HepG2 (cell line): ENCODE results near the gene BABAM2.

Experiments used
- GABPA ChIP-seq, 2 experiments: IDR thresholded peaks; 2 replicates each; pipeline ENCODE4 v1.6.1; 2011 to 2016; ENCODE audit warnings: low read depth in 2 of 2, low read length in 1 of 2, missing biosample characterization in 1 of 2, missing genetic modification characterization in 1 of 2
- HNRNPH1 ChIP-seq: fragments of 200-400 bp; formaldehyde crosslinking; optimal IDR thresholded peaks from 2 replicates; pipeline ENCODE3; 2017; ENCODE audit warnings: mild to moderate bottlenecking, low read depth, low read length
- POLR2A ChIP-seq, 2 experiments: IDR thresholded peaks; 2 replicates each; pipeline ENCODE4 v1.6.1; 2011; ENCODE audit warnings: low read depth in 2 of 2, low read length in 2 of 2, mild to moderate bottlenecking in 1 of 2, moderate library complexity in 1 of 2; ENCODE audit not compliant: insufficient read depth in 1 of 2
- POLR2AphosphoS5 ChIP-seq: IDR thresholded peaks from 2 replicates; pipeline ENCODE4 v1.6.1; 2012; ENCODE audit warnings: low read depth, low read length
- PPARG ChIP-seq: conservative IDR thresholded peaks from 2 replicates; pipeline ENCODE4 v1.6.1; 2016; ENCODE audit warnings: missing biosample characterization, missing genetic modification reagents
- ZNF205 ChIP-seq: IDR thresholded peaks from 2 replicates; pipeline ENCODE4 v1.6.1; 2018; ENCODE audit warnings: missing biosample characterization, missing genetic modification reagents
- ZNF24 ChIP-seq: fragments of 450-650 bp; IDR thresholded peaks from 2 replicates; pipeline ENCODE4 v1.6.1; 2017; ENCODE audit warnings: antibody characterized with exemption, mild to moderate bottlenecking
- ZNF253 ChIP-seq: sonication (generic); formaldehyde crosslinking; IDR thresholded peaks from 2 replicates; pipeline ENCODE4 v1.8.0; 2022; ENCODE audit warnings: mild to moderate bottlenecking, missing genetic modification reagents, borderline replicate concordance
- ZNF563 ChIP-seq: sonication (generic); formaldehyde crosslinking; IDR thresholded peaks from 2 replicates; pipeline ENCODE4 v1.8.0; 2022; ENCODE audit warnings: mild to moderate bottlenecking, moderate library complexity, missing genetic modification reagents
- TF ChIP-seq, protein P1 (sequence below): sonication (generic); formaldehyde crosslinking; IDR thresholded peaks from 2 replicates; pipeline ENCODE4 v1.5.0; 2020; ENCODE audit warnings: mild to moderate bottlenecking, missing genetic modification reagents, moderate library complexity
- TF ChIP-seq, protein P2 (sequence below), 2 experiments: sonication (generic) in 1 of 2; formaldehyde crosslinking in 1 of 2; IDR thresholded peaks; 2 replicates each; pipeline versions ENCODE4 v1.4.0 to v1.6.1; 2018 to 2020; ENCODE audit warnings: missing genetic modification reagents in 2 of 2, borderline replicate concordance in 1 of 2, low read depth in 1 of 2, mild to moderate bottlenecking in 1 of 2, missing biosample characterization in 1 of 2
- TF ChIP-seq, protein P3 (sequence below): sonication (generic); formaldehyde crosslinking; conservative IDR thresholded peaks from 2 replicates; pipeline ENCODE4 v1.4.0; 2020; ENCODE audit warnings: missing genetic modification reagents

DNA sequence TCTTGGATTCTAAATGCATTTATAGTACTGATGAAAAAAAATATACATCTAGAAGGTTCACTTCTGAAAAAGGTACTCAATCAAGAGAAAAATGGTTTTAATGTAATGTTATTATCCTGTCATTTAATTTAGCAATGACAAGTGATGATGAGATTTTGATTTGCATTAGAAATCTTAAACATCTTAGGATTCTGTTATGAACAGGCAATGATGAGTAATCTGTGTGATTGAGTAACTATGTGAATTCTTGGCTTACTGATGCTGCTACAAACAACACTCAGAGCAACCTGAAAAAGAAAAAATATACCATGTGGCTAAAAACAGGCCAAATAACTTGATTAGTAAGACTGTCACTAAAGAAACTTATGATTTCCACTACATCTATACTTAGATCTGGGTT is 30.4 kb upstream of the BABAM2 start:
- TF ChIP-seq POLR2A (IDR thresholded peaks at IDR 0.05; ENCODE audit: insufficient read depth in 1 of 2, low read depth in 2 of 2, low read length in 2 of 2): no peak
- TF ChIP-seq, protein P1, sequence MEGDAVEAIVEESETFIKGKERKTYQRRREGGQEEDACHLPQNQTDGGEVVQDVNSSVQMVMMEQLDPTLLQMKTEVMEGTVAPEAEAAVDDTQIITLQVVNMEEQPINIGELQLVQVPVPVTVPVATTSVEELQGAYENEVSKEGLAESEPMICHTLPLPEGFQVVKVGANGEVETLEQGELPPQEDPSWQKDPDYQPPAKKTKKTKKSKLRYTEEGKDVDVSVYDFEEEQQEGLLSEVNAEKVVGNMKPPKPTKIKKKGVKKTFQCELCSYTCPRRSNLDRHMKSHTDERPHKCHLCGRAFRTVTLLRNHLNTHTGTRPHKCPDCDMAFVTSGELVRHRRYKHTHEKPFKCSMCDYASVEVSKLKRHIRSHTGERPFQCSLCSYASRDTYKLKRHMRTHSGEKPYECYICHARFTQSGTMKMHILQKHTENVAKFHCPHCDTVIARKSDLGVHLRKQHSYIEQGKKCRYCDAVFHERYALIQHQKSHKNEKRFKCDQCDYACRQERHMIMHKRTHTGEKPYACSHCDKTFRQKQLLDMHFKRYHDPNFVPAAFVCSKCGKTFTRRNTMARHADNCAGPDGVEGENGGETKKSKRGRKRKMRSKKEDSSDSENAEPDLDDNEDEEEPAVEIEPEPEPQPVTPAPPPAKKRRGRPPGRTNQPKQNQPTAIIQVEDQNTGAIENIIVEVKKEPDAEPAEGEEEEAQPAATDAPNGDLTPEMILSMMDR: no peak
- no peak for TF ChIP-seq ZNF563 (CRISPR knock-in tag)
- no peak for TF ChIP-seq ZNF24
- no peak for TF ChIP-seq GABPA (IDR thresholded peaks at IDR 0.05; ENCODE audit: low read depth, low read length)
- no peak for TF ChIP-seq GABPA (CRISPR knock-in tag; IDR thresholded peaks at IDR 0.05; ENCODE audit: low read depth)
- TF ChIP-seq PPARG (CRISPR knock-in tag): no peak
- no peak for TF ChIP-seq ZNF205 (CRISPR knock-in tag)
- no peak for TF ChIP-seq HNRNPH1
- no peak for TF ChIP-seq POLR2AphosphoS5
- no peak for TF ChIP-seq ZNF253 (CRISPR knock-in tag)
- TF ChIP-seq, protein P2, sequence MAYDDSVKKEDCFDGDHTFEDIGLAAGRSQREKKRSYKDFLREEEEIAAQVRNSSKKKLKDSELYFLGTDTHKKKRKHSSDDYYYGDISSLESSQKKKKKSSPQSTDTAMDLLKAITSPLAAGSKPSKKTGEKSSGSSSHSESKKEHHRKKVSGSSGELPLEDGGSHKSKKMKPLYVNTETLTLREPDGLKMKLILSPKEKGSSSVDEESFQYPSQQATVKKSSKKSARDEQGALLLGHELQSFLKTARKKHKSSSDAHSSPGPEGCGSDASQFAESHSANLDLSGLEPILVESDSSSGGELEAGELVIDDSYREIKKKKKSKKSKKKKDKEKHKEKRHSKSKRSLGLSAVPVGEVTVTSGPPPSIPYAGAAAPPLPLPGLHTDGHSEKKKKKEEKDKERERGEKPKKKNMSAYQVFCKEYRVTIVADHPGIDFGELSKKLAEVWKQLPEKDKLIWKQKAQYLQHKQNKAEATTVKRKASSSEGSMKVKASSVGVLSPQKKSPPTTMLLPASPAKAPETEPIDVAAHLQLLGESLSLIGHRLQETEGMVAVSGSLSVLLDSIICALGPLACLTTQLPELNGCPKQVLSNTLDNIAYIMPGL (CRISPR knock-in tag; IDR thresholded peaks at IDR 0.05; ENCODE audit: borderline replicate concordance in 1 of 2, low read depth in 1 of 2): no peak
- TF ChIP-seq, protein P3, sequence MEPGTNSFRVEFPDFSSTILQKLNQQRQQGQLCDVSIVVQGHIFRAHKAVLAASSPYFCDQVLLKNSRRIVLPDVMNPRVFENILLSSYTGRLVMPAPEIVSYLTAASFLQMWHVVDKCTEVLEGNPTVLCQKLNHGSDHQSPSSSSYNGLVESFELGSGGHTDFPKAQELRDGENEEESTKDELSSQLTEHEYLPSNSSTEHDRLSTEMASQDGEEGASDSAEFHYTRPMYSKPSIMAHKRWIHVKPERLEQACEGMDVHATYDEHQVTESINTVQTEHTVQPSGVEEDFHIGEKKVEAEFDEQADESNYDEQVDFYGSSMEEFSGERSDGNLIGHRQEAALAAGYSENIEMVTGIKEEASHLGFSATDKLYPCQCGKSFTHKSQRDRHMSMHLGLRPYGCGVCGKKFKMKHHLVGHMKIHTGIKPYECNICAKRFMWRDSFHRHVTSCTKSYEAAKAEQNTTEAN (CRISPR knock-in tag): no peak
